C4-2B (cell line): ENCODE data around the gene ZDBF2.

ENCODE experiments used
- H3K27ac ChIP-seq: fragments of 450-650 bp; 2 replicates; pipeline ENCODE4 v1.5.1; 2017
- ZFX ChIP-seq: fragments of 450-650 bp; IDR thresholded peaks from 2 replicates; pipeline ENCODE4 v1.6.1; 2017
- TF ChIP-seq, protein P1 (sequence below): fragments of 450-650 bp; conservative IDR thresholded peaks from 2 replicates; pipeline ENCODE4 v1.5.1; 2017; ENCODE audit warnings: mild to moderate bottlenecking

ZDBF2 gene

DNA sequence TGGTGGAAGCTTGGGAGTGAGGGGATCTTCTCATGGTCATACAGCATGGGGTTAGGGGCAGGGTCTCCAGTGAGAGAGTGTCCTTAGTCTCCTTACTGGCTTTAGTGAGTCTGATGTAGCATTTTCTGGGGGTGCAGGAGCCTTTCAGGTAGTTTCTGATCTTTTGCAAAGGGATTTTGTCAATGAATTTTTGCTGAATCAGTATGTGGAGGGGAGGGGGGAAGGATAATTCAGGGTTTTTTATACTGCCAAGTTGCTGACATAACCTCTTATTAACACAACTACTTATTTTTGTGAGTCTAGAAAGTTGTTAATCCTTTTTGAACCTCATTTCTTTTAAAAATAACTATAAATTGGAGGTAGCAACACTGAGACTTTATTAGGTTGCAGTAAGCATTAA lies 35.3 kb upstream of the ZDBF2 start:
- H3K27ac ChIP-seq: no peak overlapping the region
- TF ChIP-seq ZFX: no peak
- TF ChIP-seq, protein P1, sequence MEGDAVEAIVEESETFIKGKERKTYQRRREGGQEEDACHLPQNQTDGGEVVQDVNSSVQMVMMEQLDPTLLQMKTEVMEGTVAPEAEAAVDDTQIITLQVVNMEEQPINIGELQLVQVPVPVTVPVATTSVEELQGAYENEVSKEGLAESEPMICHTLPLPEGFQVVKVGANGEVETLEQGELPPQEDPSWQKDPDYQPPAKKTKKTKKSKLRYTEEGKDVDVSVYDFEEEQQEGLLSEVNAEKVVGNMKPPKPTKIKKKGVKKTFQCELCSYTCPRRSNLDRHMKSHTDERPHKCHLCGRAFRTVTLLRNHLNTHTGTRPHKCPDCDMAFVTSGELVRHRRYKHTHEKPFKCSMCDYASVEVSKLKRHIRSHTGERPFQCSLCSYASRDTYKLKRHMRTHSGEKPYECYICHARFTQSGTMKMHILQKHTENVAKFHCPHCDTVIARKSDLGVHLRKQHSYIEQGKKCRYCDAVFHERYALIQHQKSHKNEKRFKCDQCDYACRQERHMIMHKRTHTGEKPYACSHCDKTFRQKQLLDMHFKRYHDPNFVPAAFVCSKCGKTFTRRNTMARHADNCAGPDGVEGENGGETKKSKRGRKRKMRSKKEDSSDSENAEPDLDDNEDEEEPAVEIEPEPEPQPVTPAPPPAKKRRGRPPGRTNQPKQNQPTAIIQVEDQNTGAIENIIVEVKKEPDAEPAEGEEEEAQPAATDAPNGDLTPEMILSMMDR: no peak

DNA sequence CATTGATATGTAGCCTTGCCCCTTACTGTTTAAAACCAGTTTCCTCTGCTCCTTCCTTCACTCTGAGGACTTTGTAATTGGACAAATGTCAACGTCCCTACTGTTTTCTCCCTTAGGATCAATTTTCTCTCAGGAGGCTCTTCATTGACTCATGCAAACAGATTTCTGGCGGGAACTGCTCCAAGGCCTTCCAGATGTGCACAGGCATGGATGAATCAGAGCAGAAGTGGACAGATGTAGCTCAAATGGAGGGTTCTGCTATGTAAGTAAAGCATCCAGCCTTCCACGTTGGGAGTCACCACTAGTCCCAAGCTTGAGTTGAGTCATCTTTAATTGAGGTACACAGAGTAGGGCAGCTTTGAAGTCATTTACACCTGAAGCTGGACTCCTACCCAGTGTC lies 34.1 kb upstream of the ZDBF2 start:
- TF ChIP-seq, protein P1: no peak
- TF ChIP-seq ZFX: no peak
- no peak overlapping the region for H3K27ac ChIP-seq

DNA sequence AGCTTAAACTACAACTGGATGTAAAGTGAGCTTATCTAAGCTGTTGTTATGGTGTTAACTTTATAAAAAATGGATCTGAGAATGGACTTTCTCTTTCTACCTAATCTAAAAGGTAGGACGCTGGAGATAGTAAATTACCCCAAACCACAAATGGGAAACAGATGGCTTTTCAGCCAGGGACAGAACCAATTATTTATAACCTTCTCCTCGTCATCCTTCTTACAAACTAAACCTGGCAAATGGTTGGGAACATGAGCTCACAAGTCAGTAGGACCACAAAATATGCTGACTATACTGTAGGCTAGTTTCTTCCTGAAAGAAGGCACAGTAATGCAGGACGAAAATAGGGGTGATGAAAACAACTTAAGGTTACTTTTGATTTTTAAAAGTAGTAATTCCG lies 32.7 kb upstream of the ZDBF2 start:
- no peak overlapping the region for H3K27ac ChIP-seq
- TF ChIP-seq ZFX: no peak
- TF ChIP-seq, protein P1: no peak

DNA sequence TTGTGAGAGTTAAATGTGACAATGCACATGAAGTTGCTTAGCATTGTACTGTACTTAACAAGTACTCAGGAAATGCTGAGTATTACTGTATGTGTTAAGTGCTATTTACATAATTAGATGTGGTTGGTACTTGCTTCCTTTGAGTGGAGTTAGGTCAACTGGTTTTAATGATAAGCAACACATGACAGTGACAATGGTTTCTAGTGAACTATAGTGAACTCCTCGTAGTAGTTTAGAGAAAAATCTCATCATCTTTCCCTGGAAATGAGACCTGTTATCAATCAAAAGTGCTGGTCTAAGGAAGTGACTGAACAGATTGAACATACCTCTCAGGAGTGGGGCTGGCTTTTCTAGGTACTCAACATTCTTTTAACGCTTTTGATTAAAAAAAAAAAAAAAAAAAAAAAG lies 29.2 kb upstream of the ZDBF2 start:
- no peak overlapping the region for H3K27ac ChIP-seq

DNA sequence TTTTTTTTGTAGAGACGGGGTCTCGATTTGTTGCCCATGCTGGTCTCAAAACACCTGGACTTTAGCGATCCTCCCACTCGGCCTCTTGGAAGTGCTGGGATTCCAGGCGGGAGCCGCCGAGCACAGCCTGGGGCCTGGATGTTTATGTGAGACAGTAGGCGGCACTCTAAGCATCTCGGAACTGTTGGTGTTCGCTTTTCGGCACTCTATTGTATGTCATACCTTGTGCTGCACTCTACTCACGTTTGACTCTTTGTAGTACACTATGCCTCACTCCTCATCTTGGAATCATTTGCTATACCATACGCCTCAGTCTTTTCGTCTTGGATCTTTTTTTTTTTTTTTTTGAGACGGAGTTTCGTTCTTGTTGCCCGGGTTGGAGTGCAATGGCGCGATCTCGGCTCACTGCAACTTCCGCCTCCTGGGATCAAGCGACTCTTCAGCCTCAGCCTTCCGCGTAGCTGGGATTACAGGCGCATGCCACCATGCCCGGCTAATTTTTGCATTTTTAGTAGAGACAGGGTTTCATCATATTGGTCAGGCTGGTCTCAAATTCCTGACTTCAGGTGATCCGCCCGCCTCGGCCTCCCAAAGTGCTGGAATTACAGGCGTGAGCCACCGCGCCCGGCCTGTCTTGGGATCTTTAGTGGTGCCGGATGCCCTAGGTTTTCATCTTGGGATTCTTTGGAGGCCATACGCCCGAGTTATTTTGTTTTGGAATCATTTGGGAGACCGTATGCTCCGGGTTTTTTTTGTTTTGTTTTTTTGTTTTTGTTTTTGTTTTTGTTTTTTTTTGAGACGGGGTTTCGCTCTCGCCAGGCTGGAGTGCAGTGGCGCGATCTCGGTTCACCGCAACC lies 24.2 kb upstream of the ZDBF2 start:
- no peak overlapping the region for H3K27ac ChIP-seq
- no peak for TF ChIP-seq ZFX
- TF ChIP-seq, protein P1: no peak

More for the DNA sequence above, 29.2 kb upstream of the ZDBF2 start:
- TF ChIP-seq, protein P1: no peak
- no peak for TF ChIP-seq ZFX

DNA sequence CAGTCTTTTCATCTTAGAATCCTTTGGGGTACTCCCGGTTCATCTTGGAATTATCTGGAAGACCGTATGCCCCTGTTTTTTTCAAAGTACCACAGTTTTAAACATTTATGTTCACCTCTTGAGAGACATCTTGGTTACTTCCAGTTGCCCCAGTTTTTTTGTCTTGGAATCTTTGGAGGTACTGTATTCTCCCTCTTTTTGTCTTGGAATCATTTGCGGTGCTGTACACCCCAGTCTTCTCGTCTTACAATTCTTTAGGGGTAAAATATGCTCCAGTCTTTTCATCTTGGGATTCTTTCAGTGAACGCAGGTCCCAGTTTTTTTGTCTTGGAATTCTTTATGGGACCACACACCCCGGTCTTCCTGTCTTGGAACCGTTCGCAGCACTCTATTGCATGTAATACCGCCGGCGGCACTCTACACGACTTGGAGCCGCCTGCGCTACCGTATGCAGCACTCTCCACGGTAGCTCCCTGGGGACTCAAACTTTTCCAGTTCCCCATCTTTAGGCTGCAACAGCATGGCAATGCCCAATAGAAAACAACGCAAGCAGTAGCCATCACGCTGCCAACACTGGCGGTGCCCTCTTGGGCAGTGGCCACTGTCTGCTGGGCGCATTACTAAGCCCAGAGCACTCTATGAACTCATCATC lies 21.2 kb upstream of the ZDBF2 start:
- no peak overlapping the region for H3K27ac ChIP-seq
- TF ChIP-seq, protein P1: no peak
- no peak for TF ChIP-seq ZFX

DNA sequence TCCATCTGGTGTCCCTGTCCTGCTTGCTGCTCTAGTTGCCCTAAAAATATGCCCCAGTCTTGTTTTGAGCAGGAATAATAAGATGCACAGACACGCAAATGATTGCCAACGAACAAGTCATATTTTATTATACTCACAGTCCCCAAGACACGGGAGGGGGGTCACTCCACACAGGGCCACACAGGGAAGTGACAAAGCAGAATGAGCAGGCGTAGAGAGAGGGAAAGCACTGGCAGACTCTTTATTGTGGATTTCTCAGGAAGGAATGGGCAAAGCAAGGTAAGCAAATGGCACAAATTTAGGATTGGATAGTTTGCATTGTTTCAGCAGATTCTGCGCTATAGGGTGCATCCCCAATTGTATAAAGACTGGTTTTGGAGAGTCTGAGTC lies 20.7 kb upstream of the ZDBF2 start:
- H3K27ac ChIP-seq: no peak overlapping the region
- TF ChIP-seq, protein P1: no peak
- no peak for TF ChIP-seq ZFX
